AG10803 (cell line): ENCODE measurements around the gene IGF2R.
A peak's percentile ranks its signal among the peaks of the same experiment; 100 is the strongest.

Experiments
- DNase-seq: peaks from one replicate; pipeline ENCODE4 v3.0.0; 2010; ENCODE audit warnings: low read depth
- H3K4me3 ChIP-seq: 2 replicates; pipeline ENCODE4 v1.5.1; 2011; ENCODE audit warnings: mild to moderate bottlenecking, low read length, control low read depth
- CTCF ChIP-seq: conservative IDR thresholded peaks from 2 replicates; pipeline ENCODE4 v1.5.1; 2011; ENCODE audit warnings: mild to moderate bottlenecking, low read length, control low read depth, inconsistent platforms

Gene IGF2R

GRCh38 chr6:159988983-159989454 lies 20.1 kb downstream of the IGF2R start:
- no peak overlapping the region for H3K4me3 ChIP-seq
- no peak for TF ChIP-seq CTCF
- DNase-seq: peak; percentile 24

DNA sequence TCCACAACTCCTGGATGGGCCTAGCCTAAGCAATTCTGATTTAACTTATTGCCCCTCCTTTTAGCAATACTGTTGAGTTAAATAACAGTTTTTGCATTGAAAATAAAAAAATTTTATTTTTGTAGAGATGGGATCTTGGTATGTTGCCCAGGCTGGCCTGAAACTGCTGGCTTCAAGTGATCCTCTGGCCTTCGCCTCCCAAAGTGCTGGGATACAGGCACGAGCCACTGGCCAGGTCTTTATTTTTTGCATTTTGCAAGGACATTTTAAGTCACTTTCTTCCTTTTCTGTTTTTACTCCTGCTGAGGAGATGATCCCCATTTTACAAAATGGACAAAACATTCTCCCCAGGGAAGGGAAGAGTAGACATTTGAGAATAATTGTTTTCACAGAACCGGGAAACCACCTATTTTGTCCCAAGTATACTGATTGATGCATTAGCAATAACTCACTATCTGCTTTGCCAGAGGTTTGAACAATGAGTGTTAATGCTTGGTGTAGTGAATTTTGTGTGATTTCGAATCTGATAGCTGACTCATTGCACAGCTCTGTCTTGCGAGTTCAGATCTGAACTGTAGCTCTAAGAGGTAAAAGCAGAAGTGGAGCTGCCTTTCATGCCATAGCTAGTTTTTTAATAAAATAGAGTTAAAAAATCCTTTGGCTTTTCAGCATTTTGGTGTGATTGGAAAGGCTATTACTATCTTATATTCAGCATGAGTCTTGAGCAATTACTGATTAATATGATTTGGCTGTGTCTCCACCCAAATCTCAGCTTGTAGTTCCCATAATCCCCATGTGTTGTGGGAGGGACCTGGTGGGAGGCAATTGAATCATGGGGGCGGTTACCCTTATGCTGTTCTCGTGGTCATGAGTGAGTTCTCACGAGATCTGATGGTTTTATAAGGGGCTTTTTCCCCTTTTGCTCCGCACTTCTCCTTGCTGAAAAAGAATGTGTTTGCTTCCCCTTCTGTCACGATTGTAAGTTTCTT lies 20.9 kb downstream of the IGF2R start:
- TF ChIP-seq CTCF: no peak
- DNase-seq: no peak
- H3K4me3 ChIP-seq: no peak overlapping the region

- DNase-seq: peak; percentile 71
- no peak for TF ChIP-seq CTCF
- no peak overlapping the region for H3K4me3 ChIP-seq
Measured at GRCh38 chr6:159992366-159992765, 23.5 kb downstream of the IGF2R start.

DNA sequence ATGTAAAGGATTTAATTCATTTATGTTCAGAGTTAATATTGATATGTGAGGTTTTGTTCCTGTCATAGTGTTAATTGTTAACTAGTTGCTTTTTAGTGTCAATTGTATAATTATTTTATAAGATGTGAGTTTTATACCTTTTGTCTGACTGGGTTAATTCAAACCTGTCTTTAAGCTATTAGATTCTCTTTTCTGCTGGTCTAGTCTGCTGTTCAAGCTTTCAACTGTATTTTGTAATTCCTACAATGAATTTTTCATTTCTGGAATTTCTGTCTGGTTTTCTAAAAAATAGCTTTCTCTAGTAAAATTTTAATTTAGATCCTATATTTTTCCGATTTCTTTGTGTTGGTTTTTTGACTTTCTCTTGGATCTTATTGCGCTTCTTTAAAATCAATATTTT lies 26.5 kb downstream of the IGF2R start:
- no peak for DNase-seq
- TF ChIP-seq CTCF: no peak
- no peak overlapping the region for H3K4me3 ChIP-seq

DNA sequence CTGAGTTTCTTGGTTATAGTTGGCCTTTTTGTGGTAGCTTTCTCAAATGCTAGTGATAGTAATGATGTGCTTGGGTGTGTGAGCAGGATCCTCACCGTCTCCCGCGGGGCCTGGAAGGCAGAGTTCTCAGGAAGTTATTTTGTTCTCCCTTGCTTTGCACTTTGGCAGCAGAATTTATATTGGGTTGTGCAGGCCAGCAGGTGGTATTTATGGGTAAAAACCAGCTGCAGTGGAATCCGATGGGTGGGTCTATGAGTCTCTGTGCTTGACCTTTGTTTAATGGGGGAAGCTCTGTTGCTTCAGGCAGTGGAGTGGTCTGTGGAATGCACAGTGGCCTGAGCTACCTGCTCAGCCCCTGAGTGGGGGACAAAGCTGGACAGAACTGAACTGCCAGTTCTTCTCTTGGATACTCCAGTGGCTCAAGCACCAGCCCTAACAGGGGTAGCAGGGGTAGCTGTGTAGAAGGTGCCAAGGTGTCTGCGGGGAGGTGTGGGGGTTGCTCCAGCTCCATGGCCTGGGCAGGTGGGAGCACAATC lies 27.3 kb downstream of the IGF2R start:
- TF ChIP-seq CTCF: no peak
- DNase-seq: no peak
- no peak overlapping the region for H3K4me3 ChIP-seq

GRCh38 chr6:159996626-159997497 lies 28.0 kb downstream of the IGF2R start:
- H3K4me3 ChIP-seq: no peak overlapping the region
- TF ChIP-seq CTCF: no peak
- DNase-seq: no peak
